Mesenchymal stem cell (in vitro differentiated cells and primary cell): ENCODE data around the gene YIPF4.
A peak's percentile ranks its signal among the peaks of the same experiment; 100 is the strongest.

ENCODE experiments used
- DNase-seq: peaks from one replicate; pipeline ENCODE4 v3.0.0-alpha.2; 2013
- H2AFZ ChIP-seq: one replicate; pipeline ENCODE4 v1.6.1; 2013; ENCODE audit warnings: low read depth, mild to moderate bottlenecking, control low read depth, inconsistent platforms, low read length, moderate library complexity
- H2AK5ac ChIP-seq: 2 replicates; pipeline ENCODE4 v1.6.1; 2013; ENCODE audit warnings: low read length, moderate library complexity, mild to moderate bottlenecking, inconsistent platforms; ENCODE audit not compliant: severe bottlenecking
- H2BK120ac ChIP-seq: one replicate; pipeline ENCODE4 v1.6.1; 2013; ENCODE audit warnings: low read depth, mild to moderate bottlenecking, inconsistent platforms, low read length, moderate library complexity
- H2BK12ac ChIP-seq, 2 experiments: one replicate each; pipeline ENCODE4 v1.6.1; 2013; ENCODE audit warnings: inconsistent platforms in 2 of 2, low read length in 2 of 2, mild to moderate bottlenecking in 2 of 2, moderate library complexity in 2 of 2, control low read depth in 1 of 2
- H2BK15ac ChIP-seq: one replicate; pipeline ENCODE4 v1.6.1; 2013; ENCODE audit warnings: mild to moderate bottlenecking, low read depth, inconsistent platforms; ENCODE audit not compliant: poor library complexity, severe bottlenecking
- H2BK5ac ChIP-seq: 2 replicates; pipeline ENCODE4 v1.6.1; 2013; ENCODE audit warnings: low read depth, mild to moderate bottlenecking, low read length, control low read depth, inconsistent platforms; ENCODE audit not compliant: poor library complexity, severe bottlenecking
- H3K14ac ChIP-seq, 2 experiments: one replicate each; pipeline ENCODE4 v1.6.1; 2013; ENCODE audit warnings: inconsistent platforms in 2 of 2, low read length in 2 of 2, control low read depth in 1 of 2, mild to moderate bottlenecking in 1 of 2, moderate library complexity in 1 of 2
- H3K18ac ChIP-seq, 2 experiments: one replicate each; pipeline ENCODE4 v1.6.1; 2013; ENCODE audit warnings: inconsistent platforms in 2 of 2, low read length in 2 of 2, control low read depth in 1 of 2, low read depth in 1 of 2, mild to moderate bottlenecking in 1 of 2
- H3K23ac ChIP-seq, 2 experiments: one replicate each; pipeline ENCODE4 v1.6.1; 2013; ENCODE audit warnings: inconsistent platforms in 2 of 2, low read length in 2 of 2, mild to moderate bottlenecking in 2 of 2, moderate library complexity in 2 of 2, control low read depth in 1 of 2
- H3K27ac ChIP-seq: 2 replicates; pipeline ENCODE4 v1.5.1; 2013; ENCODE audit warnings: mild to moderate bottlenecking, moderate library complexity, low read length, control low read depth, inconsistent platforms; ENCODE audit not compliant: poor library complexity, severe bottlenecking
- H3K27me3 ChIP-seq, 2 experiments: 2 replicates each; pipeline versions ENCODE4 v1.6.1 to v1.7.0; 2013; ENCODE audit warnings: low read length in 2 of 2, mild to moderate bottlenecking in 2 of 2, moderate library complexity in 2 of 2, control low read depth in 1 of 2, inconsistent platforms in 1 of 2; ENCODE audit not compliant: control insufficient read depth in 1 of 2, insufficient read depth in 1 of 2
- H3K36me3 ChIP-seq, 2 experiments: 2 replicates each; pipeline versions ENCODE4 v1.6.1 to v1.7.0; 2013; ENCODE audit warnings: low read length in 2 of 2, control low read depth in 1 of 2, inconsistent platforms in 1 of 2, low read depth in 1 of 2, mild to moderate bottlenecking in 1 of 2; ENCODE audit not compliant: insufficient read depth in 2 of 2, control insufficient read depth in 1 of 2
- H3K4ac ChIP-seq, 2 experiments: one replicate each; pipeline ENCODE4 v1.6.1; 2013; ENCODE audit warnings: inconsistent platforms in 2 of 2, low read length in 2 of 2, mild to moderate bottlenecking in 2 of 2, moderate library complexity in 2 of 2, control low read depth in 1 of 2, low read depth in 1 of 2
- H3K4me1 ChIP-seq: 2 replicates; pipeline ENCODE4 v1.6.1; 2013; ENCODE audit warnings: low read depth, low read length, control low read depth; ENCODE audit not compliant: control insufficient read depth, insufficient read depth
- H3K4me2 ChIP-seq: 2 replicates; pipeline ENCODE4 v1.6.1; 2013; ENCODE audit warnings: low read length, mild to moderate bottlenecking, inconsistent platforms; ENCODE audit not compliant: poor library complexity, severe bottlenecking
- H3K4me3 ChIP-seq, 2 experiments: 2 replicates each; pipeline versions ENCODE4 v1.5.1 to v1.7.0; 2013; ENCODE audit warnings: low read length in 2 of 2, mild to moderate bottlenecking in 2 of 2, control low read depth in 1 of 2, low read depth in 1 of 2; ENCODE audit not compliant: insufficient read depth in 1 of 2
- H3K79me1 ChIP-seq: replicated peaks from 2 replicates; pipeline ENCODE4 v1.6.1; 2013; ENCODE audit warnings: mild to moderate bottlenecking, control low read depth, low read length, inconsistent platforms; ENCODE audit not compliant: poor library complexity, severe bottlenecking
- H3K9ac ChIP-seq: 2 replicates; pipeline ENCODE4 v1.7.0; 2013; ENCODE audit warnings: mild to moderate bottlenecking, low read length, moderate library complexity
- H3K9me3 ChIP-seq: 2 replicates; pipeline ENCODE4 v1.7.0; 2013; ENCODE audit warnings: mild to moderate bottlenecking, low read length; ENCODE audit not compliant: control insufficient read depth
- H4K8ac ChIP-seq: one replicate; pipeline ENCODE4 v1.6.1; 2013; ENCODE audit warnings: inconsistent platforms, mild to moderate bottlenecking, low read length, moderate library complexity
- H4K91ac ChIP-seq: one replicate; pipeline ENCODE4 v1.6.1; 2013; ENCODE audit warnings: mild to moderate bottlenecking, low read length, inconsistent platforms
- WGBS: methylation state at CpG from one replicate; pipeline ENCODE4 v1.1.7; 2013; ENCODE audit warnings: mixed read lengths; 5-methylcytosine and 5-hydroxymethylcytosine counted together

Gene YIPF4

GRCh38 chr2:32258242-32258641, 19.5 kb upstream of the YIPF4 start:
- Histone ChIP-seq H2BK12ac (no peak overlapping the region), H3K18ac (no peak overlapping the region), H2BK120ac (no peak overlapping the region), H3K9me3 (no peaks in the 10 kb centered on the region), H3K23ac (no peak overlapping the region), H3K9ac (no peak overlapping the region), H2BK5ac (no peak overlapping the region), H4K91ac (no peak overlapping the region), H3K4me2 (no peak overlapping the region), H2AK5ac (no peak overlapping the region), H3K79me1 (no peaks in the 10 kb centered on the region), H4K8ac (no peak overlapping the region), H3K27me3 (no peaks in the 10 kb centered on the region), H2BK15ac (no peak overlapping the region), H3K4me3 (no peak overlapping the region), H3K4me1 (no peaks in the 10 kb centered on the region), H3K4ac (no peak overlapping the region), H2AFZ (no peak overlapping the region), H3K14ac (no peak overlapping the region), H3K27ac (no peak overlapping the region), H3K36me3 (no peaks in the 10 kb centered on the region)
- no peak for DNase-seq
- 88% methylated on average over 9 of the region's 13 CpGs for WGBS

- Histone ChIP-seq H2BK12ac (no peak overlapping the region), H3K9ac (no peak overlapping the region), H2BK5ac (no peak overlapping the region), H3K4me1 (peaks cover under 1% of the 10 kb centered on the region), H4K91ac (no peak overlapping the region), H3K14ac (no peak overlapping the region), H3K79me1 (no peaks in the 10 kb centered on the region), H3K9me3 (no peaks in the 10 kb centered on the region), H3K27me3 (no peaks in the 10 kb centered on the region), H2BK15ac (no peak overlapping the region), H2AK5ac (no peak overlapping the region), H3K4me3 (no peak overlapping the region), H3K4ac (no peak overlapping the region), H3K4me2 (no peak overlapping the region), H3K18ac (no peak overlapping the region), H2BK120ac (no peak overlapping the region), H3K36me3 (no peaks in the 10 kb centered on the region), H3K23ac (no peak overlapping the region), H4K8ac (no peak overlapping the region), H3K27ac (no peak overlapping the region), H2AFZ (no peak overlapping the region)
- no peak for DNase-seq
- WGBS: 77% methylated on average over 2 of the region's 2 CpGs
Observed at GRCh38 chr2:32260376-32260775, 17.3 kb upstream of the YIPF4 start.

GRCh38 chr2:32262105-32262504, 15.6 kb upstream of the YIPF4 start:
- H2AK5ac ChIP-seq: no peak overlapping the region
- no peak overlapping the region for H2AFZ ChIP-seq
- no peaks in the 10 kb centered on the region for H3K79me1 ChIP-seq
- no peak overlapping the region for H3K14ac ChIP-seq
- WGBS: 88% methylated on average over 2 of the region's 3 CpGs
- no peak overlapping the region for H2BK12ac ChIP-seq
- H2BK15ac ChIP-seq: no peak overlapping the region
- no peaks in the 10 kb centered on the region for H3K9me3 ChIP-seq
- no peak for DNase-seq
- no peak overlapping the region for H3K4me2 ChIP-seq
- H3K27me3 ChIP-seq: no peaks in the 10 kb centered on the region
- no peak overlapping the region for H2BK5ac ChIP-seq
- H3K4me1 ChIP-seq: peaks cover 2% of the 10 kb centered on the region
- H4K8ac ChIP-seq: no peak overlapping the region
- H3K9ac ChIP-seq: no peak overlapping the region
- H2BK120ac ChIP-seq: no peak overlapping the region
- no peak overlapping the region for H3K23ac ChIP-seq
- H3K27ac ChIP-seq: no peak overlapping the region
- no peak overlapping the region for H4K91ac ChIP-seq
- H3K4me3 ChIP-seq: no peak overlapping the region
- no peak overlapping the region for H3K18ac ChIP-seq
- no peak overlapping the region for H3K4ac ChIP-seq
- no peaks in the 10 kb centered on the region for H3K36me3 ChIP-seq

- Histone ChIP-seq H3K9me3 (no peaks in the 10 kb centered on the region), H2AK5ac (no peak within 1 kb of the TSS)
Observed at GRCh38 chr2:32264422-32265105, 13.1 kb upstream of the YIPF4 start, which contains the start of gene NLRC4. TSS of gene NLRC4 (minus strand) at chr2:32264886. CDS start at chr2:32256775, 8,111 bp downstream.

More at GRCh38 chr2:32264422-32265105, 13.1 kb upstream of the YIPF4 start, which contains the start of gene NLRC4:
- Histone ChIP-seq H3K18ac (no peak within 1 kb of the TSS), H3K4me3 (no peak within 1 kb of the TSS), H4K8ac (no peak within 1 kb of the TSS), H2BK5ac (no peak within 1 kb of the TSS), H2AFZ (no peak within 1 kb of the TSS), H3K4ac (no peak within 1 kb of the TSS), H3K36me3 (no peaks in the 10 kb centered on the region), H3K9ac (no peak within 1 kb of the TSS), H2BK120ac (no peak within 1 kb of the TSS), H4K91ac (peak within 1 kb of the TSS; percentile 25), H3K4me2 (no peak within 1 kb of the TSS), H3K27ac (no peak within 1 kb of the TSS), H3K14ac (no peak within 1 kb of the TSS), H3K4me1 (peaks cover 2% of the 10 kb centered on the region), H3K79me1 (no peaks in the 10 kb centered on the region), H3K27me3 (no peaks in the 10 kb centered on the region), H2BK15ac (no peak within 1 kb of the TSS), H3K23ac (no peak within 1 kb of the TSS), H2BK12ac (no peak within 1 kb of the TSS)
- DNase-seq: no peak
- WGBS: 82% methylated on average over 5 of the region's 7 CpGs
